ENCODE data around the gene CEP112.

DNA sequence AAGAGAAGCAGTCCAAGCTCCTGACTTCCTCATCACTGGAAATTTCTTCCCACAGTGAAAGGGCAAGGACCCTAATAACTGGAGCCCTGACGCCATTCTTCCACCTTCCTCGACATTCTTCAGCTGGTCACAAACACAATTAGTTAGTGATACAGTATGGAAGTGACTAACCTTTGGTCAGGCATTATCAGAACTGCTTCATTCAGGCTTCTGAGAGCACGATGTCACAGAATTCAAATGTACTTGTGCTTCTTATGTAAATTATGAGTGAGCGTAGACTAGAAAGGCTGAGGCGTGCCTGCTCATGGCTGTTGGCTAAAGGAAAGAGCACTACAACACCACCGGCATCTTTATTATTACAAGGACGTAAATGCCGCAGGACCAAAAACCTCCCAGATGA lies 327.5 kb downstream of the CEP112 start:
- no peak for TF ChIP-seq CTCF (IDR thresholded peaks at IDR 0.05)
- no peak for TF ChIP-seq POLR2A (IDR thresholded peaks at IDR 0.05)

Measured in testis (tissue), 2 donors.